Activated CD4-positive, alpha-beta memory T cell treated with anti-CD3 and anti-CD28 coated beads, Interleukin-2, amount 10 ng/mL, durations not matched to agents 7 days and 5 days (primary cell): Measurements from ENCODE around the gene TFR2. TPM values are rescaled to one million over a fixed set of nuclear protein-coding genes. Genes with fewer than 3 reads are reported as not detected.

ENCODE experiments used
- CTCF ChIA-PET: fragments of 350-600 bp; sonication (Branson Sonifier 250); formaldehyde crosslinking; loops from one replicate; lab custom pipeline; 2021; ENCODE audit warnings: antibody characterized with exemption, inconsistent platforms; lab: Charles Lee
- POLR2A ChIA-PET: fragments of 350-600 bp; sonication (Branson Sonifier 250); formaldehyde crosslinking; loops from one replicate; lab custom pipeline; 2021; ENCODE audit warnings: antibody characterized with exemption; lab: Charles Lee
- DNase-seq: peaks from one replicate; pipeline ENCODE4 v3.0.0-alpha.2; 2020
- H3K27ac Mint-ChIP-seq: one replicate; pipeline ENCODE4 v1.8.0; 2021; ENCODE audit warnings: mild to moderate bottlenecking, mixed read lengths
- H3K27me3 Mint-ChIP-seq: one replicate; pipeline ENCODE4 v1.8.0; 2021; ENCODE audit warnings: mixed read lengths
- H3K36me3 Mint-ChIP-seq: one replicate; pipeline ENCODE4 v1.8.0; 2021; ENCODE audit warnings: low read depth, mixed read lengths
- H3K4me1 Mint-ChIP-seq: one replicate; pipeline ENCODE4 v1.8.0; 2021; ENCODE audit warnings: mixed read lengths
- H3K4me3 Mint-ChIP-seq: one replicate; pipeline ENCODE4 v1.8.0; 2021; ENCODE audit warnings: mild to moderate bottlenecking, mixed read lengths
- H3K9me3 Mint-ChIP-seq: one replicate; pipeline ENCODE4 v1.8.0; 2021; ENCODE audit warnings: mixed read lengths
- total RNA-seq, 2 experiments: library from RNA; stranded (reverse); gene quantifications; one replicate each; pipeline ENCODE4 v1.2.3, GENCODE V29; 2021

The TFR2 gene
- total RNA-seq, 2 experiments from 2014 or later = 8.8 to 9.2 TPM

DNA sequence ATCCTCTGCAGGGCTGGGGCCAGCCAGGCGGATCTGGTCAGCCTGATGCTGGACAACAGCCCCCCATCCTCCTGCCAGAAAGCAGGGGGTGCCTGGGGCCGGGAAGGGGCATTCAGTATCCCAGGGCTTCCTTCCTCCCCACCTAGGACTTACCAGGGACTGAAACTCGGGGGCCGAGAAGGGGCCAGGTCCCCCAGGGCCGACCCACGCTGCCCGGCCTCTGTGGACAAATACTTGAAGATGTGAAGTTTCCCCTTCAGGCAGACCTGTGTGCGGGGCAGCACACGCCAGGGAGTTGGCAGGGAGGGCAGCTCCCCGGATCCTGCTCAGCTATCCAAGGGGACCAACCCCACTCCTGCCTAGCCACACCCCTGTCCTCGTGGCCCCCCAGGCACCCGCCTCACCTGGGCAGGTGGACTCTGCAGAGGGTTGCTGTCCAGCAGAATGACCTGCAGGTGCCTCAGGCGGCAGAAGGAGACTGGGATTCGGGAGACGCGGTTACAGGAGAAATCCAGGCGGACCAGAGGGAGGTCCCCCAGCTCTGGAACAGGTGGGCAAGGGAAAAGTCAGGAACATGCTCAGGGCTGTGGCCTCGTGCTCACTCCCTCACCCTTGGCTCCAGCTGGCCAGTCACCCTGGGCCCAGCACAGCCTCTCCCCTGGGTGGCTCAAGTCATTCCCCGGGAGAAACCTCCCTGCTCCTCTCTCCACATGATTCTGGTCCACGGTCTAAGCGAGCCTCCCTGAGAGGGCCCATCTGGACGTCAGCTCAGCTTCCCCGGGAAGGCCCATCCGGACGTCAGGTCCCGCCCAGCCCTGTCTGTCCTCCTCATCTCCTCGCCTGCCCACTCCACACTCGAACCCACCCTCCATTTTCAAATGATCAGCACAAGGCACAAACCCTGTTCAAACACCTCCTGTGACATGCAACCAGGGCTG, 62.8 kb downstream of the TFR2 start:
- no peak overlapping the region for H3K4me3 Mint-ChIP-seq
- no peak for DNase-seq
- peaks cover 55% of the 10 kb centered on the region for H3K36me3 Mint-ChIP-seq
- no peaks in the 10 kb centered on the region for H3K27me3 Mint-ChIP-seq
- no peak overlapping the region for H3K27ac Mint-ChIP-seq
- H3K9me3 Mint-ChIP-seq = no peaks in the 10 kb centered on the region
- POLR2A ChIA-PET = no interaction called here
- peaks cover 14% of the 10 kb centered on the region for H3K4me1 Mint-ChIP-seq
- CTCF ChIA-PET = no interaction called here

DNA sequence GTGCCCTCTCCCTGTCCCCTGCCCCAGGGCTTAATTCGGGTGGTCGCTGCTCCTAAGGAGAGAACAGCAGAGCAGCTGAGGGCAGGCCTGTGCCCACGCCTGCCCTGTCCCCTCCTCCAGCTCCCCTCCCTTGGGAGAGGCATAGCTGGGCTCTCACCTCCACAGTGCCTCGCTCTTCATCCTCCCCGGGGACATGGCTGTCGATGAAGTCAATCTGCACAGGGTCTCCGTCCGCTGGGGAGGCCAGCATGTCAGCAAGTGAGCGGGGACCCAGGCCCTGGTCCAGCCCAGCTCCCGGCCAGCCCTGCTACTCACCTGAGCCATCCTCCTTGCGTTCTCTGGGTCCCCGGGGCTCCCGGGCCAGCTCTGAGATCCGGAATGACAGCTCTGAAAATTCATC, 63.8 kb downstream of the TFR2 start:
- ChIA-PET POLR2A (interaction anchor here (0.9 kb wide), 1 partner anchor 8 kb away, joined by 4 read pairs; the partner anchor contains the start of genes FBXO24 and LRCH4), CTCF (no interaction called here)
- Mint-ChIP-seq H3K4me1 (peaks cover 5% of the 10 kb centered on the region), H3K4me3 (no peak overlapping the region), H3K9me3 (no peaks in the 10 kb centered on the region), H3K27me3 (no peaks in the 10 kb centered on the region), H3K36me3 (peaks cover 51% of the 10 kb centered on the region), H3K27ac (no peak overlapping the region)
- no peak for DNase-seq

DNA sequence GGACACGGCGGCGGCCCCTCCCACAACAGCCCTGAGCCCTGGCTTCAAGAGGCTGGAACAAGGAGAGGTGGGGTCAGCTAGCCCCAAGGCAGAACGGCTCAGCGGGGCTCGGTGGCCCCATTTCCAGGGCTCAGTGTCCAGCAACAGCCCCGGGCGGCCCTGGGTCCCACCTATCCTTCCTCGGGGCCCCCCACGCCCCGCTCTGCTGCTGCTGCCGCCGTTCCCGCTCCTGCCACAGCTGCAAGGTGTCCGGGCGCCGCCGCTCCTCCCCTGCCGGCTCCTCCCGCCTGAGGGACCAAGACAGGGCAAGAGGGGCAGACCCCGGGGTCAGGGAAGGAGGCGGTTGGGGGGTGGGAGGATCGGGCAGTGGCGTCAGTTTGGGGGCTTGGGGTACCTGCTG, 64.2 kb downstream of the TFR2 start:
- Mint-ChIP-seq H3K36me3 (peaks cover 49% of the 10 kb centered on the region), H3K4me1 (peaks cover 1% of the 10 kb centered on the region), H3K9me3 (no peaks in the 10 kb centered on the region), H3K4me3 (no peak overlapping the region), H3K27me3 (no peaks in the 10 kb centered on the region), H3K27ac (no peak overlapping the region)
- ChIA-PET CTCF (no interaction called here), POLR2A (interaction anchor here (0.9 kb wide), 1 partner anchor 9 kb away, joined by 4 read pairs; the partner anchor contains the start of genes FBXO24 and LRCH4)
- DNase-seq = no peak

DNA sequence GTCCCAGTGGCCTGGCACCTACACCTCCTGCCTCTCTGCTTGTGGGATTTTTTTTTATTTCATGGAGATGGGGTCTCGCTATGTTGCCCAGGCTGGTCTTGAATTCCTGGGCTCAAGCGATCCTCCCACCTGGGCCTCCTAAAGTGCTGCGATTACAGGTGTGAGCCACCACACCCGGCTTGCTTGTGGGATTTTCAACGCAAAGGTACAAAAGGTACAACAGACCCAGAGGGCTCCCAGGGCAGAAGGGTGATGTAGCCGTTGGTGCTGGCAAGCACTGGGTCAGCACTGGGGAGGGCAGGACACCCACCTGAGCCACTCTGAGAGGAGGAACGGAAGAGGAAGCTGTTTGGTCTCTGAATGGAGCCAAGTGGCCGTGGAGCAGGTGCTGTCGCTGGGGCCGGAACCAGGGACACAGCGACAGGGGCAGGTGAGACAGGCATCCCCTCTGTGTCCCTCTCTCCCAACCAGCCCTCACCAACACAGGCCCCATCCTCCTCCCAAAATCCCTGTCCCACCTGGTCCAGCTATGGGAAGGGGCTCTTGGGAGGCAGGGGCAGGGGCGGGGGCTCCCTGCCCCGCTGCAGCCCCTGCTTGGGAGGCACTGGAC, 64.9 kb downstream of the TFR2 start:
- no peaks in the 10 kb centered on the region for H3K27me3 Mint-ChIP-seq
- DNase-seq = no peak
- H3K4me3 Mint-ChIP-seq = no peak overlapping the region
- ChIA-PET POLR2A (no interaction called here), CTCF (no interaction called here)
- no peaks in the 10 kb centered on the region for H3K9me3 Mint-ChIP-seq
- peaks cover 5% of the 10 kb centered on the region for H3K4me1 Mint-ChIP-seq
- peaks cover 47% of the 10 kb centered on the region for H3K36me3 Mint-ChIP-seq
- H3K27ac Mint-ChIP-seq = no peak overlapping the region

DNA sequence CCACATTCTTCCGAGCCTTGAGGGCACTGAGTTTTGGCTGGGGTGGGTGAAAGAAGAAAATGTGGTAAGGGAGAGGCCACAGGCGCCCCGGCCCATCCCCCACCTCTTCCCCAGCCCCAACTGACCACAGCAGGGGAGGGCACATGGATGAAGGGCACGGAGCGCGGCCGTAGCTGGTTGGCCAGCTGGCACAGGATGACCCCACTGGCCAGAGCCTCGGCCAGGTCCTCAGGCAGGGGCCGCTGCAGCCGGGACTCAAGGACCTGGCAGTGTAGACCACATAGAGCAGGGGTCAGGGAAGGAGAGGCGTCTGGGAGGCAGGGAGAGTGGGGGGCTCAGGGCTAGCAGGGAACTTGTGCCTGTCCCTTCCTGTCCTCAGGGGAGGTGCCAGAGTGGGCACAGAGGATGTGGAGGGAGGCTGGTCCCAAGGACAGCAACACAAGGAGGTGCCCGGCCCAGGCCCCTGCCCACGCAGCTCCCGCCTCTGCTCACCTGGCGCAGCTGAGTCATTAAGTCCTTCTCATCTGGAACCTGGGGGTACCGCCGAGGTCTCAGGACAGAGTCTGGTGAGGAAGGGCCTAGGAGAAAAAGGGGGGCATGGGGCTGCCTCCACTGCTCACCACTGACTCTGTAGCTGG, 65.5 kb downstream of the TFR2 start:
- CTCF ChIA-PET = no interaction called here
- Mint-ChIP-seq H3K4me1 (peaks cover 10% of the 10 kb centered on the region), H3K27ac (no peak overlapping the region), H3K9me3 (no peaks in the 10 kb centered on the region), H3K27me3 (no peaks in the 10 kb centered on the region), H3K4me3 (no peak overlapping the region), H3K36me3 (peaks cover 47% of the 10 kb centered on the region)
- POLR2A ChIA-PET = no interaction called here
- DNase-seq = no peak

DNA sequence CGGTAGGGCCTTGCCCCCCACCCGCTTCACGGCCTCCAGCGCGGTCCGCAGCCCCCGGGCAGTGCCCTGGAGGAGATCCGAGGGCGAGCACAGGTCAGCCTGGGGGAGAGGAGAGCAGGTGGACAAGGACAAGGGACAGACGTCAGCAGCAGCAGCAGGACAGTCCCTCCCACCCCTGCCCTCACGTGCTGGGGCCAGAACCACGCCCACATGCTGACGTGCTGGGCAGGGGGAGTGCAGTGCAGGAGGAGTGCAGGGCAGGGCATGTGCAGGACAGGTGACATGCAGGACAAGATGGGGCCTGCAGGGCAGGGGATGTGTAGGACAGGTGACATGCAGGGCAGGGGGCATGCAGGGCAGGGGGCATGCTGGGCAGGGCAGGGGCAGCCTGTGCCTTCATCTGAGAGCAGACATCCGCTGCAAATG, 66.1 kb downstream of the TFR2 start:
- H3K4me3 Mint-ChIP-seq = no peak overlapping the region
- no peaks in the 10 kb centered on the region for H3K27me3 Mint-ChIP-seq
- H3K4me1 Mint-ChIP-seq = peaks cover 15% of the 10 kb centered on the region
- no peak for DNase-seq
- no peaks in the 10 kb centered on the region for H3K9me3 Mint-ChIP-seq
- ChIA-PET CTCF (no interaction called here), POLR2A (no interaction called here)
- no peak overlapping the region for H3K27ac Mint-ChIP-seq
- H3K36me3 Mint-ChIP-seq = peaks cover 47% of the 10 kb centered on the region

DNA sequence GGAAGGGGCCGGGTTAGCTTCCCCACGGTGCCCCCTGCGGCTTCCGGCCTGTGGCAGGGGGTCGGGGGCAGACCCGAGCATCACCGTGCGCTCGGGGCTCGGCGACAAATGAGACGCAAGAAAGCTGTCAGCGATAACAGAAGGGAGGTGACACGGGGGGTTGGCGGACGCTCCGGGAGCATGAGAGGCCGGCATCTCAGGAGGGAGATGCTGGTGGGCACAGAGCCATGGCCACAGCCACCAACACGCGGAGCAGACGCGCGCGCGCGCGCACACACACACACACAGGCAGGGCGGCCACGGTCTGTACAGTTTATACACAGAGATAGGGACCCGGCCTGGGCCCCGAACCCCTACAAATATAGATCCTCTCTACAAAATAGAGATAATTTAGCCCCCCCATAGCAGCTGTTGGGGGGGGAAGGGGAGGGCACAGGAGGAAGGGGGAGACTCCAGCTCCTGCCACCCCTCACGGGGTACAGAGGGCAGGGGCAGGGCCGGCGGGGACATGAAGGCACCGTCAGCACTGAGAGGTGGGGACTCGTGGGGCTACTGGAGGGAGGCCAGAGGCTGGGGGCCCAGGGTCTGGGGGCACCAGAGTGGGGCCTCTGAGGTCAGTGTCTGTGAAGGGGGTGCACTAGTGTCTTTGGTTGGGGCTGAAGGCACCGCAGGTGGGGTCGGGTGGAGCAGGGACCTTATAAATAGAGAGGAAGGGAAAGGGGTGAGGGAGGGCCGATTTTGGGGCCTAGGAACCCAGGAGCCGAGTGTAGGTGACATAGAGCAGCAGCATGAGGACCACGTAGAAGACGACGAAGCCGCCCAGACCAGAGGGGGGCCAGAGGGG, 66.8 kb downstream of the TFR2 start:
- ChIA-PET CTCF (no interaction called here), POLR2A (no interaction called here)
- no peaks in the 10 kb centered on the region for H3K27me3 Mint-ChIP-seq
- no peak overlapping the region for H3K4me3 Mint-ChIP-seq
- H3K9me3 Mint-ChIP-seq = no peaks in the 10 kb centered on the region
- H3K36me3 Mint-ChIP-seq = peaks cover 47% of the 10 kb centered on the region
- DNase-seq = no peak
- H3K4me1 Mint-ChIP-seq = peaks cover 21% of the 10 kb centered on the region
- H3K27ac Mint-ChIP-seq = no peak overlapping the region

DNA sequence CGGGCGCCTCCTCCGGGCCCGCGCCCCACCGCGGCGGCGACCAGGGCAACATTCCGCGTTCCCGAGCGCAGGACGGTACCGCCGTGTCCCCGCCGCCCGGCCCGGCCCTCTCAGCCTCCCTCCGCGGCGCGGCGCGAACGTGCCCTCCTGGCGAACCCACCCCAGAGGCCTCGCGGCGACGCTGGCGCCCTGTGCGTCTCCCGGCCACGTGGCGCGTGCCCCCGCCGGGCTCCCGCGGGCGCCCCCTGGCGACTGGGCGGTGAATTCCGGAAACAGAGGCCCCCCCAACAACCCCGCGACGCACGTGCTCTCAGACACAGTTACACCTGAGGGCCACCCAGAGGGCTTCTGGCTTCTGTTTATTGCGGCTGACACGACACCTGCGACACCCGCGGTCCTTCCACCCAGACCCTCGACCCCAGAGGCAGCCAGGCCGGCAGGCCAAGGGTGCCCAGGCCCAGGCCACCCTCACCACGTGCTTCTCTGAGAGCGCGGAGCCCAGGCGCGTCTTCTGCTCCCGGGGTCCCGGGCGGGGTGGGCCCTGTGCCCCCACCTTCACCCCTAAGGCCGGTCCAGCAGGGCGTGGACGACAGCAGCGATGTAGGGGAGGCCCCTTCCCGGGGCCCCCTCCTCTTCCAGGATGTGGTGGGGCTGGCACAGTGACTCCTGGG, 67.5 kb downstream of the TFR2 start, which contains the start of gene SAP25:
Gene SAP25, minus strand, starts transcription at position 210 of the 671 bp plus-strand sequence. Its CDS starts 158 bp downstream, at position 52.
- no peak within 1 kb of the TSS for H3K4me3 Mint-ChIP-seq
- ChIA-PET CTCF (no interaction called here), POLR2A (interaction anchor here (1.7 kb wide), 1 partner anchor 10 kb away, joined by 13 read pairs; no protein-coding TSS in a partner anchor)
- H3K36me3 Mint-ChIP-seq = peaks cover 44% of the 10 kb centered on the region
- no peaks in the 10 kb centered on the region for H3K27me3 Mint-ChIP-seq
- no peak within 1 kb of the TSS for H3K27ac Mint-ChIP-seq
- no peaks in the 10 kb centered on the region for H3K9me3 Mint-ChIP-seq
- peaks cover 28% of the 10 kb centered on the region for H3K4me1 Mint-ChIP-seq
- no peak for DNase-seq

DNA sequence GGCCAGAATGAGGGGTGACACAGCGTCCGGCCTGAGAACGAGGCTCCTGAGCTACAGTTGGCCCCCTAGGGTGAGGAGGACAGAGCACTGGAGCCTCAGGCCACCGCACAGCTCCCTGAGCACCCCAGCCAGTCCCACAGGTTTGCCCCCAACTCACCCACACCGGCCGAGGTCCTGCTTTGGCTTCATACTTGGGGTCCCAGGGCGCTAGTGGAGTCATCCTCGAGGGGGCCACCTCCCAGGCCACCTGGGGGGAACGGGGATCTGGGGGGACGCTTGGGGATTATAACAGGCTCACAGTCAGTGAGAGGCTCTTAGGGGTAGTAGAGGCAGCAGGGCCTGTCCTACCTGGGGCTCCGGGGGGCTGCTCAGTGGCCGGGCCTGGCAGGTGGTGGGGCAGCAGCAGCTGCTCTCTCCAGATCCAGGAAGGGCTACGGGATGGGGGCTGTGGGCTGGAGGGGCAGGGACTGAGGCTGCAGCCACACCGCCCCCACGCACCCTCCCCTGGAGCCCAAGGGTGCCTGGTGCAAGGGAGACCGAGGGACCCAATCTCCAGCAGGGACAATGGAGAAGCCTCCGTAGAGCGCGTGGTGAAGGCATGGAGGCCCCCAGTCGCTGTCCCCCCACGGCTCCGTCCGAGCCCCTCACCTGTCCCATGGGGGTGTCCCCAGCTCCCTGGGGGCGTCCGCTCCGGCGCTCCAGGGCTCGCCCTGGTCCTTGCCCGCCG, 68.2 kb downstream of the TFR2 start:
- no peak overlapping the region for H3K27ac Mint-ChIP-seq
- CTCF ChIA-PET = no interaction called here
- no peaks in the 10 kb centered on the region for H3K9me3 Mint-ChIP-seq
- no peak overlapping the region for H3K4me3 Mint-ChIP-seq
- DNase-seq = no peak
- peaks cover 36% of the 10 kb centered on the region for H3K36me3 Mint-ChIP-seq
- peaks cover 34% of the 10 kb centered on the region for H3K4me1 Mint-ChIP-seq
- POLR2A ChIA-PET = interaction anchor here (0.8 to 1.7 kb wide), 4 partner anchors 8 to 110 kb away, joined by 3 to 13 read pairs (median 3); no protein-coding TSS in a partner anchor
- H3K27me3 Mint-ChIP-seq = no peaks in the 10 kb centered on the region

DNA sequence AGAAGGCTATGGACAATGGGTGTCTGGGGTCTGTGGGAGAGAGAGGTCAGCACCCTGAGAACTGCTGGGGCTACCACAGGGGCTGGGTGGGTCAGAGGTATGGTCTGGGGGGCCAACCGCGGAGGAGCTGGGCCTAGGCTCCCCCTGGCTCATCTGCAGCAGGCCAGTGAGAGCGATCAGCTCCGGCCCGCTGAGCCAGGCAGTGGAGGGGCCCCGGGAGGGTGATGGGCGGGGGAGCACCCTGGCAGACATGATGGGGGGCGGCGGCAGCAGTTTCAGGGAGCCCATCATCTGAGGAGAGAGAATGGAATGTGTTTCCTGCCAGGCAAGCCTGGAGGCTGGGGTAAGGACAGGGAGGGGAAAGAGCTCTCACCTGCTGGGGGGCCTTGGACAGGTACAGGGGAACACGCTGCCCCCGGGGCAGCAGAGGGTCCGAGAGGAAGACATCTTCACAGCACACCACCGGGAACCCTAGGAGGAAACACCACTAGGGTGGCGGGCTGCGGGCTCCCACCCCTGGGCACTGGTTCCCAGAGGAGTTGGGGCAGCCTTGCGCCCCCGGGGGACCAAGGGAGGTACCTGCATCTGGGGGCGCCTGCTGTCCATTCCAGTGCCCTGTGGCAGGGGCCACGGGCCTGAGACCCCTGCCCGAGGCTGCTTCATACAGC, 68.9 kb downstream of the TFR2 start:
- H3K36me3 Mint-ChIP-seq = peaks cover 30% of the 10 kb centered on the region
- DNase-seq = no peak
- H3K27ac Mint-ChIP-seq = no peak overlapping the region
- H3K4me3 Mint-ChIP-seq = no peak overlapping the region
- CTCF ChIA-PET = no interaction called here
- POLR2A ChIA-PET = interaction anchor here (0.8 to 1.7 kb wide), 5 partner anchors 9 to 111 kb away, joined by 3 to 13 read pairs (median 3); no protein-coding TSS in a partner anchor
- no peaks in the 10 kb centered on the region for H3K27me3 Mint-ChIP-seq
- peaks cover 41% of the 10 kb centered on the region for H3K4me1 Mint-ChIP-seq
- no peaks in the 10 kb centered on the region for H3K9me3 Mint-ChIP-seq

DNA sequence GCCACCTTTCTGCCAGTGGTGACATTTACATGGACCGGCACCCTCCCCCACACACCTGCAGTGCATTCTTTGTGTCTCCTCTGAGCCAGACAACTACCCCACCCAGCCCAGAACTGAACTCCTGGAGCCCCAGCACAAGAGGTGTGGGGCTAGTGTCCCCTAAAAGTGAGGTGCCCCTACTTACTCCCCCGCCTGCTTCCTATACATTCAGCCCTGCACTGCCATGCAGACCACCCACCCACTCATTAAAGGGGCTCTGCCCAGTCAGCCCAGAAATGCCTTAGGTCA, 69.6 kb downstream of the TFR2 start:
- H3K27ac Mint-ChIP-seq = no peak overlapping the region
- H3K9me3 Mint-ChIP-seq = no peaks in the 10 kb centered on the region
- H3K4me1 Mint-ChIP-seq = peaks cover 45% of the 10 kb centered on the region
- DNase-seq = no peak
- no peak overlapping the region for H3K4me3 Mint-ChIP-seq
- ChIA-PET POLR2A (interaction anchor here (1.0 to 2.0 kb wide), 9 partner anchors 12 to 117 kb away, joined by 3 to 23 read pairs (median 4); partner anchors contain the start of genes FBXO24 and LRCH4), CTCF (interaction anchor here (0.8 to 1.6 kb wide), 3 partner anchors 12 to 89 kb away, joined by 3 to 4 read pairs (median 4); no protein-coding TSS in a partner anchor)
- H3K36me3 Mint-ChIP-seq = peaks cover 27% of the 10 kb centered on the region
- no peaks in the 10 kb centered on the region for H3K27me3 Mint-ChIP-seq
